Measurements from ENCODE around the gene TTLL12. TPM values are rescaled to one million over a fixed set of nuclear protein-coding genes. Genes with fewer than 3 reads are reported as not detected.

The TTLL12 gene
- total RNA-seq, 1 donor from 2014 or later, result 13.0 TPM

DNA sequence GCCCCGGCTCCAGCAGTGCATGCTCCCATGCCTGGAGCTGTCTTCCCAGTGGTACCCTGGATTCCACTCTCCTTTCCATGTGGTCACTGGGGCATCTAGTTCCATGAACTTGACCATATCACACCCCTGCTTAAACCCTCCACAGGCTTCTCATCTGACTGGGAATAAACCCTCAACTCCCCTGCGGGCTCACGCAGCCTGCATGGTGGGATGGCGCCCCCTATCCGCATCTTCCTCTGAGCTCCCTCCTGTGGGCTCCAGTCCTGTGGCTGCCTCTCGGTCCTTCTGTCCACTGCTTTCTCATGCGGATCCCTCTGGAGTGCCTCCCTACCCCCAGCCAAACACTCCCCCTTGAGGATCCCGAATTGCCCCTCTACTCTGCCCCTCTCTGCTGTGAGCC is 41.4 kb upstream of the TTLL12 start:
- H3K4me3 ChIP-seq (ENCODE audit: low read length in 3 of 3), result no peak overlapping the region
- H3K9ac ChIP-seq (ENCODE audit: low read depth in 1 of 3, low read length in 3 of 3), result no peak overlapping the region
- H3K4me1 ChIP-seq (ENCODE audit: control insufficient read depth in 3 of 3, insufficient read depth in 3 of 3, low read length in 3 of 3), result no peaks in the 10 kb centered on the region
- no peaks in the 10 kb centered on the region for H3K9me3 ChIP-seq (ENCODE audit: control insufficient read depth in 3 of 3, low read length in 3 of 3)
- no peak overlapping the region for H3K27ac ChIP-seq (ENCODE audit: low read depth, low read length)
- peaks cover 6 to 29% (median 24%) of the 10 kb centered on the region in 3 donors for H3K27me3 ChIP-seq (ENCODE audit: control insufficient read depth in 3 of 3, insufficient read depth in 3 of 3, low read length in 3 of 3)
- H3K36me3 ChIP-seq (ENCODE audit: control insufficient read depth in 3 of 3, insufficient read depth in 3 of 3, low read length in 3 of 3), result no peaks in the 10 kb centered on the region

- no peak overlapping the region for H3K9ac ChIP-seq (ENCODE audit: low read depth in 1 of 3, low read length in 3 of 3)
- peaks cover 3 to 7% (median 4%) of the 10 kb centered on the region in 3 donors for H3K4me1 ChIP-seq (ENCODE audit: control insufficient read depth in 3 of 3, insufficient read depth in 3 of 3, low read length in 3 of 3)
- no peaks in the 10 kb centered on the region for H3K36me3 ChIP-seq (ENCODE audit: control insufficient read depth in 3 of 3, insufficient read depth in 3 of 3, low read length in 3 of 3)
- no peak overlapping the region for H3K27ac ChIP-seq (ENCODE audit: low read depth, low read length)
- no peaks in the 10 kb centered on the region for H3K9me3 ChIP-seq (ENCODE audit: control insufficient read depth in 3 of 3, low read length in 3 of 3)
- H3K27me3 ChIP-seq (ENCODE audit: control insufficient read depth in 3 of 3, insufficient read depth in 3 of 3, low read length in 3 of 3), result peaks cover 6 to 27% (median 24%) of the 10 kb centered on the region in 3 donors
- H3K4me3 ChIP-seq (ENCODE audit: low read length in 3 of 3), result no peak overlapping the region
Observed at GRCh38 chr22:43227239-43227630, 40.3 kb upstream of the TTLL12 start.

DNA sequence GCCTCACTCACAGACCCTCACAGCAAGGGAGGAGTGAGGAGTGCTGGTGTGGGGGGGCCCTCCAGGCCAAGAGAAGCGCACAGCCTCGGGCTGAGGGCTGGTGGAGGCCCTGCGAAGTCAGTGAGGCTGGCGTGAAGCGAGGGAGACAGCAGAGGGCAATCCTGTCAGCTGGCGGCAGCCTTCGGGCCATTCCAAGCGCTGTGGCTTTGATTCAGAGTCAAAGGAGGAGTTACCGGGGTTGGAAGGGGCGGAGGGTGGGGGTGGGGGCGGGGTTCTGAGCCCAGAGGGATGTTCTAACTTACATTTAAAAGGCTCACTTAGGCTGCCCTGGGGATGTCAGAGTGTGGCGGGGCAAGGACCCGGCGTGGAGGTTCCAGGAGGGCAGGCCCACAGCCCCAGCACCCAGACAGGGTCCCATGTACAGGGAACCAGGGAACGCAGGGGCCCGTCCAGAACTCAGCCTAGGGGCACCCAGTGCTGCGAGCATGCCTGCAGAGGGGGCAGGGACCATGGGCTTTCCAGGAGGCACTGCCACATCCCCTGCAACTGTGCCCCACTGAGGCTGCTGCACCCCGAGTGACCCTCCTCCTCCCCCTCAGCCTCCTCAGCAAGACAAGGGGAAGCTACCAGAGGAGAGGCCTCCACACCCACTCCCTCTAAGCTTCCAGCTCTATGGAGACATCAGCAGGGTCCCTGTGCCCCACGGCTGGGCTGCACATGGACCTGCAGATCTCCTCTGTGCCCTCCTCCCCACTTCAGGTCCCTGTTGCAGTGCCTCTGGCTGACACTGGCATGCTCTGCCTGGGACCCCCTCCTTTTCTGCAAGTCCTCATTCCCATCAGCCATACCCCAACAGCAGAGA is 39.7 kb upstream of the TTLL12 start:
- no peaks in the 10 kb centered on the region for H3K9me3 ChIP-seq (ENCODE audit: control insufficient read depth in 3 of 3, low read length in 3 of 3)
- no peak overlapping the region for H3K27ac ChIP-seq (ENCODE audit: low read depth, low read length)
- no peak overlapping the region for H3K9ac ChIP-seq (ENCODE audit: low read depth in 1 of 3, low read length in 3 of 3)
- H3K4me1 ChIP-seq (ENCODE audit: control insufficient read depth in 3 of 3, insufficient read depth in 3 of 3, low read length in 3 of 3), result peaks cover 6 to 9% (median 7%) of the 10 kb centered on the region in 3 donors
- no peak overlapping the region for H3K4me3 ChIP-seq (ENCODE audit: low read length in 3 of 3)
- no peaks in the 10 kb centered on the region for H3K36me3 ChIP-seq (ENCODE audit: control insufficient read depth in 3 of 3, insufficient read depth in 3 of 3, low read length in 3 of 3)
- H3K27me3 ChIP-seq (ENCODE audit: control insufficient read depth in 3 of 3, insufficient read depth in 3 of 3, low read length in 3 of 3), result peaks cover 4 to 24% (median 18%) of the 10 kb centered on the region in 3 donors

DNA sequence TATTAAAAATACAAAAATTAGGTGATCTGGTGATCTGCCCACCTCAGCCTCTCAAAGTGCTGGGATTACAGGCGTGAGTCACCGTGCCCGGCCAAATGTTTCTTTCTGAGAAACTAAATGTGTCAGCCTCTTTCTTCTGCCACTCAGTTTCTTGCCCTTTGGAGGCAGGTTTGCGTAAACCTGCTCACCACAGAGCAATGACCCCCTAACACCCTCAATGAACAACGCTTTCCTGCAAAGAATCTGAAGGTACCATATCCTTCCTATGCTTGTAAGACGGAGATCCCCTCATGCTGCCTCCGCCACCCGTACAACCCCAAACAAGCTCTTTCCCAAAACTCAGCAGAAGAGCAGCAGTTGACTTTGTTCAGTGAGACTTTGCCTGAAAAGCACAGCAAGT is 38.7 kb upstream of the TTLL12 start:
- Histone ChIP-seq H3K36me3 (ENCODE audit: control insufficient read depth in 3 of 3, insufficient read depth in 3 of 3, low read length in 3 of 3) (no peaks in the 10 kb centered on the region), H3K9me3 (ENCODE audit: control insufficient read depth in 3 of 3, low read length in 3 of 3) (no peaks in the 10 kb centered on the region), H3K27ac (ENCODE audit: low read depth, low read length) (no peak overlapping the region), H3K4me1 (ENCODE audit: control insufficient read depth in 3 of 3, insufficient read depth in 3 of 3, low read length in 3 of 3) (peaks cover 6 to 9% (median 7%) of the 10 kb centered on the region in 3 donors), H3K4me3 (ENCODE audit: low read length in 3 of 3) (no peak overlapping the region), H3K9ac (ENCODE audit: low read depth in 1 of 3, low read length in 3 of 3) (no peak overlapping the region), H3K27me3 (ENCODE audit: control insufficient read depth in 3 of 3, insufficient read depth in 3 of 3, low read length in 3 of 3) (peaks cover 0 to 19% (median 12%) of the 10 kb centered on the region in 3 donors)

DNA sequence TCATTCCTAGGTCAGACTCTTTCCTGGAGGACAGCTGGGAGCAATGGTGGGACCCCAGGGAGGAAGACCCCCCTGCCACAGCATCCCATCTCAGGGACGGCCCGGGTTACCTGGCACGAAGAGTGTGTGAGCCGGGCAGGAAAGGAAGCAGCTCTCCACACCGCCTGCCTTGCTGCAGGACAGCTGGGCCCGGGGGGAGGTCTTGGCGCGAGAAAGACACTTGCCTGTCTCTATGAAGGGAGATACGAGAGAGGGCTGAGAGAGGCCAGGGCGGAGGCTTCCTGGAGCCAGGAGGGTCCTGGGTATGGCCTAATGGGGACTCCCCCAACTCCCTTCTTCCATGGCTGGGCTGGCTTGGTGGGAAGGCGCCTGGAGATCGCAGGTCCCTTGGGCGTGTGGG is 36.1 kb upstream of the TTLL12 start:
- Histone ChIP-seq H3K27me3 (ENCODE audit: control insufficient read depth in 3 of 3, insufficient read depth in 3 of 3, low read length in 3 of 3) (peaks cover 0 to 17% (median 16%) of the 10 kb centered on the region in 3 donors), H3K9me3 (ENCODE audit: control insufficient read depth in 3 of 3, low read length in 3 of 3) (no peaks in the 10 kb centered on the region), H3K27ac (ENCODE audit: low read depth, low read length) (no peak overlapping the region), H3K36me3 (ENCODE audit: control insufficient read depth in 3 of 3, insufficient read depth in 3 of 3, low read length in 3 of 3) (no peaks in the 10 kb centered on the region), H3K9ac (ENCODE audit: low read depth in 1 of 3, low read length in 3 of 3) (no peak overlapping the region), H3K4me3 (ENCODE audit: low read length in 3 of 3) (no peak overlapping the region), H3K4me1 (ENCODE audit: control insufficient read depth in 3 of 3, insufficient read depth in 3 of 3, low read length in 3 of 3) (peaks cover 6 to 9% (median 7%) of the 10 kb centered on the region in 3 donors)

- H3K4me1 ChIP-seq (ENCODE audit: control insufficient read depth in 3 of 3, insufficient read depth in 3 of 3, low read length in 3 of 3), result peaks cover 6 to 9% (median 7%) of the 10 kb centered on the region in 3 donors
- H3K27me3 ChIP-seq (ENCODE audit: control insufficient read depth in 3 of 3, insufficient read depth in 3 of 3, low read length in 3 of 3), result peaks cover 0 to 24% (median 19%) of the 10 kb centered on the region in 3 donors
- H3K36me3 ChIP-seq (ENCODE audit: control insufficient read depth in 3 of 3, insufficient read depth in 3 of 3, low read length in 3 of 3), result no peaks in the 10 kb centered on the region
- no peak overlapping the region for H3K9ac ChIP-seq (ENCODE audit: low read depth in 1 of 3, low read length in 3 of 3)
- no peaks in the 10 kb centered on the region for H3K9me3 ChIP-seq (ENCODE audit: control insufficient read depth in 3 of 3, low read length in 3 of 3)
- H3K4me3 ChIP-seq (ENCODE audit: low read length in 3 of 3), result no peak overlapping the region
- no peak overlapping the region for H3K27ac ChIP-seq (ENCODE audit: low read depth, low read length)
Observed at GRCh38 chr22:43222262-43222661, 35.3 kb upstream of the TTLL12 start.

- peaks cover 6 to 9% (median 7%) of the 10 kb centered on the region in 3 donors for H3K4me1 ChIP-seq (ENCODE audit: control insufficient read depth in 3 of 3, insufficient read depth in 3 of 3, low read length in 3 of 3)
- H3K9ac ChIP-seq (ENCODE audit: low read depth in 1 of 3, low read length in 3 of 3), result no peak overlapping the region
- no peak overlapping the region for H3K27ac ChIP-seq (ENCODE audit: low read depth, low read length)
- H3K27me3 ChIP-seq (ENCODE audit: control insufficient read depth in 3 of 3, insufficient read depth in 3 of 3, low read length in 3 of 3), result peaks cover 0 to 18% (median 17%) of the 10 kb centered on the region in 3 donors
- H3K9me3 ChIP-seq (ENCODE audit: control insufficient read depth in 3 of 3, low read length in 3 of 3), result no peaks in the 10 kb centered on the region
- no peak overlapping the region for H3K4me3 ChIP-seq (ENCODE audit: low read length in 3 of 3)
- no peaks in the 10 kb centered on the region for H3K36me3 ChIP-seq (ENCODE audit: control insufficient read depth in 3 of 3, insufficient read depth in 3 of 3, low read length in 3 of 3)
Observed at GRCh38 chr22:43220625-43221380, 33.9 kb upstream of the TTLL12 start.

- Histone ChIP-seq H3K9me3 (ENCODE audit: control insufficient read depth in 3 of 3, low read length in 3 of 3) (no peaks in the 10 kb centered on the region), H3K4me1 (ENCODE audit: control insufficient read depth in 3 of 3, insufficient read depth in 3 of 3, low read length in 3 of 3) (peaks cover 6 to 9% (median 7%) of the 10 kb centered on the region in 3 donors), H3K36me3 (ENCODE audit: control insufficient read depth in 3 of 3, insufficient read depth in 3 of 3, low read length in 3 of 3) (no peaks in the 10 kb centered on the region), H3K27me3 (ENCODE audit: control insufficient read depth in 3 of 3, insufficient read depth in 3 of 3, low read length in 3 of 3) (peaks cover 0 to 34% (median 30%) of the 10 kb centered on the region in 3 donors), H3K9ac (ENCODE audit: low read depth in 1 of 3, low read length in 3 of 3) (no peak overlapping the region), H3K27ac (ENCODE audit: low read depth, low read length) (no peak overlapping the region), H3K4me3 (ENCODE audit: low read length in 3 of 3) (no peak overlapping the region)
Observed at GRCh38 chr22:43218786-43219185, 31.9 kb upstream of the TTLL12 start.

DNA sequence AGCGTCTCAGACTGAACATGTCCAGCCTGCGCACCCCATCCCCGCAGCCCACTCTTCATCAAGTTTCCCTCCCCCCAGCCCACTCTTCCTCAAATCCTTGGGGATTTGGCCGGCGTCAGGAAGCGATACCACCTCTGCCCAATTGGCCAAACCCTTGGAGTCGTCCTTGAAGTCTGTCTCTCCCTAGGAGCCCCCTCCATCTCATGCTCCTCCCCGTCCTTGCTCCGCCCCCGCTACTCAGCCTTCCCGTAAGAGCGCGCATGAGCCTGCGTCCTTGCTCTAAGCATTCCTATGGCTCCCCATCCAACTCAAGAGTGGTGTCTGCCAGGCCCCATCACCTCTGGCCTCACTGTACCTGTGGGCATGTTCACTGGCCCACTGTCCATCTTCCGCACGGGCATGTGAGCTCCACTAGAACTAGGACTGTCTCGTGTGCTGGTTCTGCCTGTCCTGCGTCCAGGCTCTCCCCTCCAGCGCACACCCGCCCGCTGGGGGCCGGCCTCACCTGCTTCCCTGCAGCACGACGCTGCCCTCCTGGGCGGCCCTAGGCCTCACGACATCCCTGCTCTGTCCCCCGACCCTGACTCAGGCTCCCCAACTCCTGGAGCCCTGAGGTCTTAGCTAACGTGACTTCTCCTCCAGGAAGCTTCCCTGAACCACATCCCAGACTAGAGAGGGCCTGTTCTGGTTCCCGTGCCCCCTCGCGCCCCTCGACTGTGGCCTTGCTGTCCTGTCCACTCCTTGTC is 30.5 kb upstream of the TTLL12 start:
- H3K36me3 ChIP-seq (ENCODE audit: control insufficient read depth in 3 of 3, insufficient read depth in 3 of 3, low read length in 3 of 3), result no peaks in the 10 kb centered on the region
- H3K27ac ChIP-seq (ENCODE audit: low read depth, low read length), result no peak overlapping the region
- peaks cover 4 to 5% (median 5%) of the 10 kb centered on the region in 3 donors for H3K4me1 ChIP-seq (ENCODE audit: control insufficient read depth in 3 of 3, insufficient read depth in 3 of 3, low read length in 3 of 3)
- no peak overlapping the region for H3K9ac ChIP-seq (ENCODE audit: low read depth in 1 of 3, low read length in 3 of 3)
- H3K9me3 ChIP-seq (ENCODE audit: control insufficient read depth in 3 of 3, low read length in 3 of 3), result no peaks in the 10 kb centered on the region
- H3K4me3 ChIP-seq (ENCODE audit: low read length in 3 of 3), result no peak overlapping the region
- peaks cover 0 to 33% (median 29%) of the 10 kb centered on the region in 3 donors for H3K27me3 ChIP-seq (ENCODE audit: control insufficient read depth in 3 of 3, insufficient read depth in 3 of 3, low read length in 3 of 3)
